Lower leg skin (tissue), 3 donors: Measurements from ENCODE around the gene DMTF1.

ENCODE experiments used
- CTCF ChIP-seq, 3 donors: fragments of 450-650 bp; IDR thresholded peaks; one replicate each; pipeline ENCODE4 v1.5.1; 2016; ENCODE audit warnings: antibody characterized with exemption in 3 of 3, mild to moderate bottlenecking in 3 of 3, moderate library complexity in 2 of 3
- POLR2A ChIP-seq, 2 donors: fragments of 450-650 bp; IDR thresholded peaks; one replicate each; pipeline ENCODE4 v1.6.1; 2016 to 2017; ENCODE audit warnings: antibody characterized with exemption in 2 of 2, mild to moderate bottlenecking in 1 of 2, moderate library complexity in 1 of 2

DNA sequence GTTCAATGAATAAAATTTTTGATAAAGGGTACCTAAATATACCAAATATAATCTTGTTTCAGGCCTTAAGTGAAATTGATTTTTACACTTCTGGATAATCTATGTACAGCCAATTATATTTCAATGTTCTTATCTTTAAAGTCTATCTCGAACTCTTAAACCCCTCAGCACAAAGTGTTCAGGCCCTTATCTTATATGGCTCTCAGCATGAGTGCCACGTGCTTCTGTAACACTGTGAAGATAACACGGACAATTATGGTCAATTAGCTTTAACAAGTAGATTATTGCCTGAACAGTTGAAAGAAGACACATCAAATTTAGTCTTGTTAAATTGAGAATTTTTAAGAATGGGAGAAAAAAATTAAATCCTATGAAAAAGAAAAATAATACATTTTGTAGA is 40.4 kb upstream of the DMTF1 start:
- TF ChIP-seq CTCF (IDR thresholded peaks at IDR 0.05) (no peak), POLR2A (IDR thresholded peaks at IDR 0.05) (no peak)
